T-helper 1 cell treated with Interleukin-12 subunit alpha and Interleukin-12 subunit beta and Interleukin-4 antibody, amounts not matched to agents 30 ng/mL and 1 ng/mL, for 36 hours (primary cell): ENCODE results near the gene GVQW3. TPM values are rescaled to one million over a fixed set of nuclear protein-coding genes. Genes with fewer than 3 reads are reported as not detected.
"Not testable (repeated sequence)": the region's sequence is repeated elsewhere in the genome, so short reads cannot be mapped to it uniquely, and the experiment has no call there.

Experiments used
- intact Hi-C: fragments of 100-400 bp; cut with micrococcal nuclease; formaldehyde crosslinking; loops from one replicate; pipeline ENCODE4 v1.15.1; 2024
- total RNA-seq: library from RNA; stranded (reverse); gene quantifications from 2 replicates; pipeline ENCODE4 v1.2.3, GENCODE V29; 2022

GVQW3 gene
- total RNA-seq, 1 donor from 2014 or later, result 3.7 TPM

DNA sequence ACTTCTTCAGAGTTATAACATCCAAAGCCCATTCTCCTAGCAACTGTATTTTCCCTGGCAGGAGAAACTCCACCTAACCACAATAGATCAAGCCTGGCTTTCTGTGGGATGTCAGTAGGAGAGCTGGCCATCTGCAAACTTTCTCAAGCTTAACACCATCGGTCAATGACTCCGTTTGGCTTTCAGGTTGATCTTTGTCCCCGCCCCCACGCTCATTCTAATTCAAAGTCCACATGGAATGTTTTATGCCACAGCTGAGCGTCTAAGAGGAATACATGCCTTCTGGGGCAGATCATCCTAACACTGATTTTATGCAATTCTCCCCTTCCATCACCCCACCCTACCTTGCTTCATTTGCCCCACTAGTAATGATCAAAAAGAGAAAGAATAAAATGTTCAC lies 4.8 kb downstream of the GVQW3 start:
- intact Hi-C loops, result no loop called here

DNA sequence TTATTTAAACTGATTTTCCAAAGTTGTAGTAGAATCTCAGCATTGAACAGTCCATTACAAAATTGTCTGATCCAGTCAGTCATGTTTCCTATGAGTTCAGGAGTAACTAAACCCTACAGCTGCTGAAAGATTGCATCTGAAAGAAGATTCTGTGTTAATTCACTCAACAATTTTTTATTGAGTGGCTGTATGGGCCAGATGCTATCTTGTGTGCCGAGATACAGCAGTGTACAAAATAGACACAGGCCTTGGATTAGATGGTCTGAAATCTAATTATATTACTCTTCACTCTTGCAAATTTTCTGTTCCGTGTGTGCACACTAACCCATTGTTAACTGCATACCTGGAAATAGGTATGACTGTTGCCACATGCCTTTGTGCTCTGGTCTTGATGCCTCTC lies 7.3 kb downstream of the GVQW3 start:
- intact Hi-C loops, result no loop called here

DNA sequence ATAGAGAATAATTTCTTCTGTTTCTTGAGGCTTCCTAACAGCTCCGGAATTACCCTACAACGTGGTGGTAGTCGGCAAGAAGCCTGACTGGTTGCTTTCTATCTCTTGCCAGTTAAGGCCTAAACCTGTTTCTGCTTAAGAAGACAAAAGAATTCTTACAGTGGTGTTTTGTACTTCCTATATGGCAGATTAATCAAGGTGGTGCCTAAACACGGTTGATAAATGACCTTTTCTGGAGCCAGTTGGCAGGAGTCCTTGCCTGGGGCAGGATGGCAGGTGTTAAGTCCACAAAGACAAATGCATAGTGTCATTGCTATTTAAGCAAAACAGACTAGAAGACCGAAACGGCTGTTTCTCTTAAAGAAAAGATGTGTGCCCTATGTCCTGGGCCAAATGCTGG lies 9.9 kb downstream of the GVQW3 start:
- intact Hi-C loops, result no loop called here

DNA sequence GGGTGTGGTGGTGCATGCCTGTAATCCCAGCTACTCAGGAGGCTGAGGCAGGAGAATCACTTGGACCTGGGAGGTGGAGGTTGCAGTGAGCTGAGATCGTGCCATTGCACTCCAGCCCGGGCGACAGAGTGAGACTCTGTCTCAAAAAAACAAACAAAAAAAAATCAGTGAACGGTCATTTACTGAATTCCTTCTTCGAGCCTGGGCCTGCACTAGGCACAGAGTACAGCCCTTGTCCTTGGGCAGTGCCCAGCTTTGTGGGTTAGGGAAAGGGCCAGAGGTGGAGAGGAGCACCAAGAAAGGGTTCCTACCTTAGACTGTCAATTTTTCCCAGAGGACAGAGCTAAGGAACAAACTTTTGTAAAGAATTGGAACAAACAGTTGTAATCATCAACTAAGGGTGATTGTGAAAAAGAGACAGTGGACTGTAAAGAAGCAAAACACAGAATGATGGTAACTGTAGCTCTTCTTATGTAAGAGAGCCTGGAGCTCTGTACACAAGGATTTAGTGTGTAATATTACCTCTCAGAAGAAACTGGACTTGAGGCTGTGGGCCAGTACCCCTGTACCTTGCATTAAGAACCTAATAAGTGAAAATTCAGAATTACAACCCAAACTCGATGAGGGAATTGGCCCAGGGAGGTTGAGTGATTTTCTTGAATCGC lies 10.8 kb downstream of the GVQW3 start:
- intact Hi-C loops, result no loop called here

- intact Hi-C loops, result no loop called here
Measured at GRCh38 chr11:76392870-76393269, 11.7 kb downstream of the GVQW3 start.

- intact Hi-C loops, result no loop called here
Measured at GRCh38 chr11:76394411-76394810, 13.3 kb downstream of the GVQW3 start.

DNA sequence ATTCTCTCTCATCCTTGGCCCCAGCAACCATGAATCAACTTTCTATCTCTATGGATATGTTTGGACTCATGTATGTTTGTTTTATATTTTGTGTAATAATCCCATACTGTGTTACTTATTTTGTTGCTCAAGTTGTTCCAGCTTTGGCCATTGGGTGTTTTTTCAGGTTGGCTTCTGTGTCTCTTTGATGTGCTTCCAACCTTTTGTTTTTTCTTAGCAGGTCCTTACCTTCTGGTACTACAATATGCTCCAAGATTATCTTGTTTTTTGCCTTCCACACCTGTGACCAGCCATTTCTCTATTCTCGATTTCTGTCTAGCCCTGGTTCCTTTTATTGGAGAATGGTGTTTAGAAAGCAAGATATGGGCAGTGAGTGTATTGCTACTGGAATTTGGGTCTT lies 14.2 kb downstream of the GVQW3 start:
- intact Hi-C loops, result no loop called here

DNA sequence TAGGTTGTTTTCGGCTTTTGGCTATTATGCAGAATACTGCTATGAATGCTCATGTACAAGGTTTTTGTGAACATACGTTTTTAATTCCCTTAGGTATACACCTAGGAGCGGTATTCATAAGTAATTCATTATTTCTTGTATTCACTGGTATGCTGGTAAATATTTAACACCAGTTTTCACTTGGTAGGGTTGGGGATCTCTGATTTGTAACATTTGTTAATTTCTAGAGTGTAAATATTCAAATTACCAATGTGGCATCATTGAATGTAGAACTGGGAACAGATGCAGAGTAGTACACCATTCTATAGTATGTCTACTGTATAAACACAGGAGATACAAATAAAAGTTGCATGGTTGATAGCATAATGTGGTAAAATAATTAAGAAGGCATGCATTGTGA lies 16.3 kb downstream of the GVQW3 start:
- intact Hi-C loops, result no loop called here

DNA sequence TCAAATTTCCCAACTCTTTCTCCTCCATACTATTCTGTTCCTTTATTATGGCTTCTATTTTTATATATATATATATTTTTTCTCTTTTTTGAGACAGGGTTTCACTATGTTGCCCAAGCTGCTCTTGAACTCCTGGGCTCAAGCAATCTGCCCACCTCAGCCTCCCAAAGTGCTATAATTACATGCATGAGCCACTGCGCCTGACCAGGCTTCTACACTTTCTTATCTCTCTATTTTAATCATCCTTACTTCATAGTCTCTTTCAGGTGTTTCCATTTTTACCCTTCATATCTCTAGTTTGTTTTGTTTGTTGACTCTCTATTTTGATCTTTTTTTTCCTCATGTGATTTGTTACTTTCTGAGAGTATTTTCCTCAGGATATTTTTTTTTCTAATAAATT lies 19.8 kb downstream of the GVQW3 start:
- intact Hi-C loops, result no loop called here

- intact Hi-C loops, result not testable (repeated sequence)
Measured at GRCh38 chr11:76401484-76401883, 20.4 kb downstream of the GVQW3 start.

DNA sequence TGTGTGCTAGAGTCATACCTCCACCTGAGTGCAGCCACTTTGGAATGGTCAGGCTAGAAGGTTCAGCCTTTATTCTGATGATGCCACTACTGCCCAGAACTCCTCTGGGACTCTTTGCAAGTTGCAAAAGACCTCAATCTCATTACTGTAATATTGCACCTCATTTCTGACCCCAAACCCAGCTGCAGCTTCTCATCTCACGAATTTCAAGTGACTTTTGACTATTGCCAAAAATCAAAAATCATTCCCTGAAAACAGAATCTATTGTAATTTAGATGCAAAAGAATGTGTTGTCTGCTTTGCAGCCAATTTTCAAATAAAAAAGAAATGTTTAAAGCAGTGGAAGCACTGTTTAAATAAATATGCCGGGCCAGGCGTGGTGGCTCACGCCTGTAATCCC lies 25.2 kb downstream of the GVQW3 start:
- intact Hi-C loops, result no loop called here

- intact Hi-C loops, result no loop called here
Measured at GRCh38 chr11:76408171-76408965, 27.2 kb downstream of the GVQW3 start.

DNA sequence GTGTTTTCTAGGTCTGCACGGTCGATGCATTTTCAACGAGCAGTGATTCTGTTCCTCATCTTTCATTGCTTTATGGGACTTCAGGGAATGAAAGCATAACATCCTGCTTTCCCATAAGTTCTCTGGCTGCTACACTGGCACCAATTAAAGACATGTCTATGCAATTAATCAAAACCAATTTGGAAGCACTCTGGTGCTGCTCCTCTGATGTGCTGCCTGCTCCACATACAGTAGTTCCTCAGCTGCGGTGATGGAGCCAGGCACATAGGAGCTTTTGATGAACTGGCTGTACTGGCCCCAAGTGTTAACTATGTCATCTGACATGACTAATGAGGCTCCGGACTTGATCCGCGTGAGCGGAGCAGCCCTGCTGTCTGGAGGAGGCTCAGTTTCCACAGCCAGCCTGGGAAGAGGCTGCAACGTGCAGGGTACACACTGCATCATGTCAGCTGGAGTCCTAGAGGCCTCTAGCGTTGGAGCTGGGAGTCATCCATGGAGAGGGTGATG lies 29.8 kb downstream of the GVQW3 start:
- intact Hi-C loops, result no loop called here

GRCh38 chr11:76415073-76415472 lies 34.0 kb downstream of the GVQW3 start:
- intact Hi-C loops, result no loop called here

DNA sequence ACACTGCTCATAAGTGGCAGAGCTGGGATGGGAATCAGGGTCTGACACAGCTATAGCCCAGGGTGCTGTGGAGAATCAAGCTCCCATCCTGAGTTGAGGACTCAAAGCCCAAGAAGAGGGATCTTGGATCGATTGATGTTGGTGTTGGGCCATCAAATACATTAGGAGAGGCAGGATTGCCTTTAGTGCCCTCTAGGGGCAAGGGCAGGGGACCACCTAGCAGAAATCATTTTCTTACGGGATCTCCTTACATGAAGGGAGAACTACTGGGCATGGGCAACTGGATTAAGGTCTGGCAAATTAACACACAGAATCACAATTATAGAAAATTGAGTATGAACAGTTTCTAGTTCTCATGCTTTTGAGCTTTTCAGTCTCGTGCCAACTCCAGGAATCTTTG lies 38.8 kb downstream of the GVQW3 start:
- intact Hi-C loops, result no loop called here

- intact Hi-C loops, result loop anchor here (1.0 kb wide), 1 partner anchor 20 kb away; no protein-coding TSS in a partner anchor
Measured at GRCh38 chr11:76424379-76424778, 43.3 kb downstream of the GVQW3 start.

- intact Hi-C loops, result loop anchor here (1.0 kb wide), 1 partner anchor 19 kb away; no protein-coding TSS in a partner anchor
Measured at GRCh38 chr11:76424891-76425290, 43.8 kb downstream of the GVQW3 start.

- intact Hi-C loops, result no loop called here
Measured at GRCh38 chr11:76426660-76427059, 45.5 kb downstream of the GVQW3 start.

GRCh38 chr11:76436020-76436419 lies 54.9 kb downstream of the GVQW3 start:
- intact Hi-C loops, result no loop called here

- intact Hi-C loops, result loop anchor here (10.0 kb wide), 3 partner anchors 621 to 1499 kb away; partner anchors contain the start of genes CAPN5, MAP6, SPCS2 and XRRA1
Measured at GRCh38 chr11:76443268-76443980, 62.3 kb downstream of the GVQW3 start.

GRCh38 chr11:76444065-76444383 lies 62.9 kb downstream of the GVQW3 start:
- intact Hi-C loops, result loop anchor here (1.0 to 10.0 kb wide), 16 partner anchors 20 to 1499 kb away; partner anchors contain the start of genes ACER3, CAPN5, DGAT2 and GVQW3
